ENCODE results near the gene P3H4. TPM values are rescaled to one million over a fixed set of nuclear protein-coding genes. Genes with fewer than 3 reads are reported as not detected.
"Not testable (repeated sequence)": the region's sequence is repeated elsewhere in the genome, so short reads cannot be mapped to it uniquely, and the experiment has no call there.

The P3H4 gene, protein sequence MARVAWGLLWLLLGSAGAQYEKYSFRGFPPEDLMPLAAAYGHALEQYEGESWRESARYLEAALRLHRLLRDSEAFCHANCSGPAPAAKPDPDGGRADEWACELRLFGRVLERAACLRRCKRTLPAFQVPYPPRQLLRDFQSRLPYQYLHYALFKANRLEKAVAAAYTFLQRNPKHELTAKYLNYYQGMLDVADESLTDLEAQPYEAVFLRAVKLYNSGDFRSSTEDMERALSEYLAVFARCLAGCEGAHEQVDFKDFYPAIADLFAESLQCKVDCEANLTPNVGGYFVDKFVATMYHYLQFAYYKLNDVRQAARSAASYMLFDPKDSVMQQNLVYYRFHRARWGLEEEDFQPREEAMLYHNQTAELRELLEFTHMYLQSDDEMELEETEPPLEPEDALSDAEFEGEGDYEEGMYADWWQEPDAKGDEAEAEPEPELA
- 1 to 10 TPM; 1.8 to 3.8 (median 2.8) TPM for total RNA-seq
- long read RNA-seq, partial matches to known transcripts: 0 of 2 reads
- long read RNA-seq, other reads (novel, unspliced or antisense): 1 of 2 reads

DNA sequence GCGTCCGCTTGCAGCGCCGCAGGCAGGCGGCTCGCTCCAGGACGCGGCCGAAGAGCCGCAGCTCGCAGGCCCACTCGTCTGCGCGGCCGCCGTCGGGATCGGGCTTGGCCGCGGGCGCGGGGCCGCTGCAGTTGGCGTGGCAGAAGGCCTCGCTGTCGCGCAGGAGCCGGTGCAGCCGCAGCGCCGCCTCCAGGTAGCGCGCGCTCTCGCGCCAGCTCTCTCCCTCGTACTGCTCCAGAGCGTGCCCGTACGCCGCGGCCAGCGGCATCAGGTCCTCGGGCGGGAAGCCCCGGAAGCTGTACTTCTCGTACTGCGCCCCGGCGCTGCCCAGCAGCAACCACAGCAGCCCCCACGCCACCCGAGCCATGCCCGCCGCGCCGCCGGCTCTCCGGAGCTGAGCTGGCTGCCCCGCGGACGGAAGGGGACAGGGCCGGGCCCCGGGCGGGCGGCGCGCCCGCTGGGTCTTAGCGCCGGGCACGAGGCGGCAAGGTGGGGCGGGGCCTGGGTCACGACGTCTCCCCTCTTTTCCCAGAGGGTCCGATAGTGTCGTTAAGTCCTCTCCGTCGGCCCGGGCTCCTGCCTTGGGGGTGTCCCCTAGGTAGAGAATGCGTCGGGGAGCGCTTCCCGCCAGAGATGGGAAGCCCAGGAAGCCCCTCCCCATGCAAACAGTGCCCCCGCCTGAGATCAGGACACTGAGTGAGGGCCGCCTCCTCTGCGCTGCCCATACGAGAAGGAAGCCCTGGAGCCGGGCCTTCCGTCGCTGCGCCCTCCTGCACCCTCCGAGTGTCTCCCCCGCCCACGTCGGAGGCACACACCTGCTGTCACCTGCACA lies at the start of gene P3H4:
Gene P3H4 (minus strand): TSS at position 401 of the 832 bp plus-strand sequence. CDS start 34 bp downstream, at position 367.
- ATAC-seq: peak; percentile 89 to 95 (median 93)
- peak; percentile 81 to 83 (median 82) for DNase-seq
- H3K27me3 ChIP-seq: no peaks in the 10 kb centered on the region
- H3K27ac ChIP-seq: peak within 1 kb of the TSS in 1 of 3 donors; percentile 13
- H3K36me3 ChIP-seq: no peaks in the 10 kb centered on the region
- H3K4me1 ChIP-seq: peaks cover 0 to 10% (median 2%) of the 10 kb centered on the region in 4 donors
- WGBS (ENCODE audit: insufficient coverage, low coverage, low lambda C conversion rate, missing lambda C conversion rate): 0% methylated on average over 2 of the region's 96 CpGs
- no peaks in the 10 kb centered on the region for H3K9me3 ChIP-seq
- H3K4me3 ChIP-seq: peak within 1 kb of the TSS; percentile 70 to 82 (median 80)
- peak; percentile 42 for TF ChIP-seq POLR2A (IDR thresholded peaks at IDR 0.05)
- TF ChIP-seq, protein P1, sequence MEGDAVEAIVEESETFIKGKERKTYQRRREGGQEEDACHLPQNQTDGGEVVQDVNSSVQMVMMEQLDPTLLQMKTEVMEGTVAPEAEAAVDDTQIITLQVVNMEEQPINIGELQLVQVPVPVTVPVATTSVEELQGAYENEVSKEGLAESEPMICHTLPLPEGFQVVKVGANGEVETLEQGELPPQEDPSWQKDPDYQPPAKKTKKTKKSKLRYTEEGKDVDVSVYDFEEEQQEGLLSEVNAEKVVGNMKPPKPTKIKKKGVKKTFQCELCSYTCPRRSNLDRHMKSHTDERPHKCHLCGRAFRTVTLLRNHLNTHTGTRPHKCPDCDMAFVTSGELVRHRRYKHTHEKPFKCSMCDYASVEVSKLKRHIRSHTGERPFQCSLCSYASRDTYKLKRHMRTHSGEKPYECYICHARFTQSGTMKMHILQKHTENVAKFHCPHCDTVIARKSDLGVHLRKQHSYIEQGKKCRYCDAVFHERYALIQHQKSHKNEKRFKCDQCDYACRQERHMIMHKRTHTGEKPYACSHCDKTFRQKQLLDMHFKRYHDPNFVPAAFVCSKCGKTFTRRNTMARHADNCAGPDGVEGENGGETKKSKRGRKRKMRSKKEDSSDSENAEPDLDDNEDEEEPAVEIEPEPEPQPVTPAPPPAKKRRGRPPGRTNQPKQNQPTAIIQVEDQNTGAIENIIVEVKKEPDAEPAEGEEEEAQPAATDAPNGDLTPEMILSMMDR (IDR thresholded peaks at IDR 0.05): peak; percentile 55 to 80 (median 76)
- intact Hi-C loops (cut with DNase I): loop anchor here (10.0 kb wide), 2 partner anchors 73 to 143 kb away; no protein-coding TSS in a partner anchor

DNA sequence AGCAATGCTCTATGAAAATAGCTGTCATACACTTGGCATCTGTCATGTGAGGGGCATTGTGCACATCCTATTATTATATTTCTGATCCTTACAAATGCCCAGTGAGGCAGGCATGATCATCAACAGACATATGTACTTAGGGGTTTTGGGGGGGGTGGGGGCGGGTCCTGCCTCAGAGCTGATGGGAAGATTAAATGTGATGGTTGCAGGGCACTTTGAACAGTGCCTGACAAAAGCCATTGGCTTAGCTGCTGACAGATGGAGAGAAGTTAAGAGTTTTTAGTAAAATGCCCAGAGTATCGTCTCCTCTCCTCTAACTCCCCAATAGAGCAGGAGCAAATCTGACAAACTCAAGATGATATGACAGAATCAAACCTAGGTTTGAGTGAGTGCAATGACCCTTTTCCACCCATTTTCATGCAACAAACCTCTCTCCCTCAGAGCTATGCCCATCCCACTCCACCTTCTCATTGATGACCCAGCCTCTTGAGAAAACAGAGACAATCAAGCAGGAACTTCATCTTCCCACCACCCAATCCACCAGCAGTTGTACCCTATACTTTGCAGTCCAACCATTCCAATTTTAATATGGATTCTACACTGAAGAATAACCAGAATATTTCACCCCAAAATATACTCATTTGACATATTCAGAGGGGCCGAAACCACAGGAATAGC lies 48.6 kb upstream of the P3H4 start:
- Histone ChIP-seq H3K4me1 (peaks cover 0 to 23% (median 5%) of the 10 kb centered on the region in 4 donors), H3K27ac (no peak overlapping the region), H3K27me3 (no peaks in the 10 kb centered on the region), H3K36me3 (no peaks in the 10 kb centered on the region), H3K9me3 (no peaks in the 10 kb centered on the region), H3K4me3 (no peak overlapping the region)
- WGBS (ENCODE audit: insufficient coverage, low coverage, low lambda C conversion rate, missing lambda C conversion rate): 81% methylated on average over 2 of the region's 3 CpGs
- DNase-seq: no peak
- intact Hi-C loops (cut with DNase I): no loop called here
- ATAC-seq: no peak
- TF ChIP-seq, protein P1 (IDR thresholded peaks at IDR 0.05): no peak
- TF ChIP-seq POLR2A (IDR thresholded peaks at IDR 0.05): no peak

DNA sequence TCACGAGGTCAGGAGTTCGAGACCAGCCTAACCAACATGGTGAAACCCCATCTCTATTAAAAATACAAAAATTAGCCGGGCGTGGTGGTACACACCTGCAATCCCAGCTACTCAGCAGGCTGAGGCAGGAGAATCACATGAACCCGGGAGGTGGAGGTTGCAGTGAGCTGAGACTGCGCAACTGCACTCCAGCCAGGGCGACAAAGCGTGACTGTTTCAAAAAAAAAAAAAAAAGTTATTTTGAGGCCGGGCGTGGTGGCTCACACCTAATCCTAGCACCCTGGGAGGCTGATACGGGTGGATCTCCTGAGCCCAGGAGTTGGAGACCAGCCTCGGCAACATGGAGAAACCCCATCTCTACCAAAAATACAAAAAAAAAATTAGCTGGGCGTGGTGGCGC lies 39.6 kb upstream of the P3H4 start:
- DNase-seq; H3K27me3 ChIP-seq; H3K4me1 ChIP-seq; H3K27ac ChIP-seq; ATAC-seq; intact Hi-C loops (cut with DNase I); H3K4me3 ChIP-seq; H3K9me3 ChIP-seq: not testable (repeated sequence)
- 100% methylated on average over 3 of the region's 14 CpGs for WGBS (ENCODE audit: insufficient coverage, low coverage, low lambda C conversion rate, missing lambda C conversion rate)
- H3K36me3 ChIP-seq: peaks cover 0 to 23% (median 4%) of the 10 kb centered on the region in 4 donors

DNA sequence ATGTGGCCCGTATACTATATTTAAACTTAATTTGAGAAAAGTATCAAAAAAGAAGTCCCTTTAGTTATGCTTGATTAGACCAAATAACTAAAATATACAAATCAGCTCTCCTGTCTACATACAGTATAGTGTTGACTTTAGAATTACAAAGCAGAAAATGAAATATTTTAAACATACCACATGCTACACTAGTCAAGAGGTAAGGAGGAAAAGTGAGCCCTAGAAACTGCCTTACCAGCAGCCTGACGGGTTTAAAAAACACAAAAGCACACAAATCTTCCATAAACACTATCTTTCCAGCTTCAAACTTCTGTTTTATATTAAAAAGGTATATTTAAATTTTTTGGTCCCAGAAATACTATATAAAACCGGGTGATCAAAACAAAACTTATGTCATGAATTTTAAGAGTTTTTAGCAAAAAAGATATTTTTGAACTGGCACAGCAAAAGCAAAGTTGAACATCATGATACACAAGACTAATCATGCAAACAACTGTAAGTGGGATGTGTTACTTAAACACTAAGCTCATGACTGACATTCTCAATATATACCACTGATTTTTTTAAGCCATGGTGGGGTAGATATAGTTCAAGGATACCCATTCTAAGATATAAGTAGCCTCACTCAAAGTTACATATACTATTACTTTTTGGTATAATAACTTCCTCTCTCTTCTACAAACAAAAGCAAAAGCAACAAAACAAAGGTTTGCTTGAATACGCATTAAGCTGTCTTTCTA lies 37.7 kb upstream of the P3H4 start:
- no peaks in the 10 kb centered on the region for H3K4me1 ChIP-seq
- TF ChIP-seq, protein P1 (IDR thresholded peaks at IDR 0.05): no peak
- TF ChIP-seq POLR2A (IDR thresholded peaks at IDR 0.05): no peak
- DNase-seq: no peak
- H3K27ac ChIP-seq: no peak overlapping the region
- H3K27me3 ChIP-seq: no peaks in the 10 kb centered on the region
- WGBS (ENCODE audit: insufficient coverage, low coverage, low lambda C conversion rate, missing lambda C conversion rate): 79% methylated on average over 4 of the region's 4 CpGs
- no peak for ATAC-seq
- no peak overlapping the region for H3K4me3 ChIP-seq
- H3K9me3 ChIP-seq: no peaks in the 10 kb centered on the region
- intact Hi-C loops (cut with DNase I): no loop called here
- peaks cover 0 to 14% (median 4%) of the 10 kb centered on the region in 4 donors for H3K36me3 ChIP-seq

Measured in right lobe of liver (tissue), 6 donors.